GM11168 (cell line): ENCODE data around the gene NEIL1.
"Not testable (repeated sequence)": the region's sequence is repeated elsewhere in the genome, so short reads cannot be mapped to it uniquely, and the experiment has no call there.

Experiments used
- in situ Hi-C: fragments of 300-500 bp; cut with MboI; formaldehyde crosslinking; loops from one replicate; pipeline ENCODE4 v1.12.0; 2022; ENCODE audit warnings: low sequenced_read_pairs; ENCODE audit not compliant: unreplicated experiment

Gene NEIL1

GRCh38 chr15:75346796-75347221 is at the start of gene NEIL1:
Gene NEIL1 (plus strand): TSS chr15:75347039. CDS start chr15:75348906, 1,867 bp downstream.
- in situ Hi-C loops, result no loop called here

- in situ Hi-C loops, result loop anchor here (25.0 kb wide), 1 partner anchor 961 kb away; no protein-coding TSS in a partner anchor
These were observed 48.1 kb upstream of the NEIL1 start for GRCh38 chr15:75298541-75299310.

- in situ Hi-C loops, result loop anchor here (25.0 kb wide), 1 partner anchor 962 kb away; no protein-coding TSS in a partner anchor
These were observed 47.5 kb upstream of the NEIL1 start for GRCh38 chr15:75299311-75299688.

GRCh38 chr15:75300026-75300425 is 46.8 kb upstream of the NEIL1 start:
- in situ Hi-C loops, result loop anchor here (5.0 to 10.0 kb wide), 2 partner anchors 265 to 1238 kb away; no protein-coding TSS in a partner anchor

GRCh38 chr15:75302318-75302717 is 44.5 kb upstream of the NEIL1 start:
- in situ Hi-C loops, result loop anchor here (5.0 to 10.0 kb wide), 2 partner anchors 268 to 1240 kb away; no protein-coding TSS in a partner anchor

GRCh38 chr15:75302753-75303152 is 44.1 kb upstream of the NEIL1 start:
- in situ Hi-C loops, result loop anchor here (5.0 to 10.0 kb wide), 2 partner anchors 268 to 1240 kb away; no protein-coding TSS in a partner anchor

GRCh38 chr15:75306188-75306587 is 40.7 kb upstream of the NEIL1 start:
- in situ Hi-C loops, result loop anchor here (10.0 kb wide), 1 partner anchor 271 kb away; no protein-coding TSS in a partner anchor

GRCh38 chr15:75307778-75308390 is 39.0 kb upstream of the NEIL1 start:
- in situ Hi-C loops, result loop anchor here (10.0 kb wide), 1 partner anchor 273 kb away; no protein-coding TSS in a partner anchor

GRCh38 chr15:75309711-75310110 is 37.1 kb upstream of the NEIL1 start:
- in situ Hi-C loops, result loop anchor here (10.0 kb wide), 1 partner anchor 275 kb away; no protein-coding TSS in a partner anchor

GRCh38 chr15:75312548-75312947 is 34.3 kb upstream of the NEIL1 start:
- in situ Hi-C loops, result not testable (repeated sequence)

- in situ Hi-C loops, result no loop called here
These were observed 33.6 kb upstream of the NEIL1 start for GRCh38 chr15:75313116-75313845.

- in situ Hi-C loops, result no loop called here
These were observed 32.1 kb upstream of the NEIL1 start for GRCh38 chr15:75314552-75315290.

GRCh38 chr15:75319231-75319897 is 27.5 kb upstream of the NEIL1 start:
- in situ Hi-C loops, result not testable (repeated sequence)

- in situ Hi-C loops, result no loop called here
These were observed 25.1 kb upstream of the NEIL1 start for GRCh38 chr15:75321711-75322110.

GRCh38 chr15:75325922-75326321 is 20.9 kb upstream of the NEIL1 start:
- in situ Hi-C loops, result no loop called here

- in situ Hi-C loops, result no loop called here
These were observed 19.8 kb upstream of the NEIL1 start for GRCh38 chr15:75327005-75327404.

- in situ Hi-C loops, result no loop called here
These were observed 19.3 kb upstream of the NEIL1 start for GRCh38 chr15:75327491-75327890.

GRCh38 chr15:75328493-75329314 is 18.1 kb upstream of the NEIL1 start:
- in situ Hi-C loops, result no loop called here
